ENCODE measurements around the gene LARGE1.

LARGE1 gene

DNA sequence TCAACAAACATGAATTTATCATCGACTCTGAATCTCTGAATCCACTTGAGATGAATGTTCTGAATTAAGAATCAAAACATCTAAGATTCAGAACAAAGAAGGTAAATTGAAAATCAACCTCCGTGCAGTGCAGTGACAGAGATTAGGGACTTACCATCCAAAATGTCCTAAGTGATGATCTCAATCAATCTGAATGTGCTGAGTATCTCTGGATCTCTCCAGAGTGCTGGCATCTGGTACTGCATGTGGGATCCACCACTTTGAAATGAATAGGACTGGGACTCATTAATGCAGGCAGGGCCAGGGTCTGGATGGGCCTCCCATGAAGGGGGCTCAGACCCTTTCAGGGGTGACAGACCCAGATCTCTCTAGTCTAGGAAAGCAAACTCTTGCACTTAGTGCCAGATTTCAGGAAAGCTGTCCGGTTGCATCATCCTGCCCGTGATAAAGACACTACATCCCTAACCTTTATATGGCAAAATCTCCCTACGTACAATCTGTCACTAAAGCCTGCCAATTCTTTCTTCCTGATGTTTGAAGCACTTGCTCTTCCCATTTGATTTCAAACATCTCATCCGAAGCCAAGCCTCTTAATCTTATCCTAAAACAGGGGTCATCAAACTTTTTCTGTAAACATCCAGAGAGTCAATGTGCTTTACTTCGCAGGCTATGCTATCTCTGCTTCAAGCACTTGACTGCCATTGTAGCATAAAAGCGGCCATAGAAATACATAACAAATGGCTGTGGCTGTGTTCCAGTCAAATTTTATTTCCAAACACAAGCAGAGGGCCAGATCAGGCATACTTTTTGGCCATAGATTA is 263.3 kb downstream of the LARGE1 start:
- H3K36me3 ChIP-seq (ENCODE audit: insufficient read depth, low read length) = no peaks in the 10 kb centered on the region
- H3K9me3 ChIP-seq (ENCODE audit: control insufficient read depth, insufficient read depth, low read length) = no peaks in the 10 kb centered on the region; the same call in 1 of the 2 replicates
- peaks cover 22% of the 10 kb centered on the region for H3K4me1 ChIP-seq (ENCODE audit: insufficient read depth, low read length)
- H3K9ac ChIP-seq (ENCODE audit: low read depth, low read length) = no peak overlapping the region

DNA sequence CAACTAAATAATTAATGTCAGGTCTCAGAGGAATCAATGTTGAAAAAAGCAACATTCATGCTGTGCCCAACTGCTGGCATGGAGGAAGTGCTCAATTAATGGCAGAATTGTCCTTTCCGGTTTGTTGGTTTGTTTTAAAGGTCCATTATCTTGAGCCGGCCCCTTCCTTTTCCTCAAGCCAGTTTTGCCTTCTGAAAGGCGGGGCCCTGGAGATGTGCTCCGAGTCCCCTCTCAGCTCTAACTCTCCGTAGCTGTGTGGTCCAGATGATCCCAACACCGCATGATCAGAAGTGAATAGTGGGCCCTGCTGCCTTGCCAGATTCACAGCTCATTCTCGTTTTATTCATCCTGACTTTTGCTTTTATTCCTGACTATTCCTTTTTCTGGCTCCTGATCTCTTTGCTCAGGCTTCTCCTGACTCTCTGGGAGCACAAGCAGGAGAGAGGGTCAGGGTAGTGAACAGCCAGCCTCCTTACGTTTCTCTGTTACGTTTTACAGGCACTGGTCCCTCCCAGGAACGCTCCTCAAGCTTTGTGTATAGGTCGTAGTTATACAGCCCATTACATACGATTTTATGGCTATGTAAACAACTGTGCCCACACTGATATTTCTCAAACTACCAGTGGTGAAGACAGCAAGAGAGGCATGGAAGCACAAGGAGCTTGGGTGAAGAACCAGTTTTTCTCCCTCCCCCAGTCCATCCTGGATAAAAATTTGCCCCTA is 265.9 kb downstream of the LARGE1 start:
- H3K36me3 ChIP-seq (ENCODE audit: insufficient read depth, low read length) = no peaks in the 10 kb centered on the region; the same call in 1 of the 2 replicates
- H3K9me3 ChIP-seq (ENCODE audit: control insufficient read depth, insufficient read depth, low read length) = no peaks in the 10 kb centered on the region; the same call in 1 of the 2 replicates
- H3K4me1 ChIP-seq (ENCODE audit: insufficient read depth, low read length) = peaks cover 22% of the 10 kb centered on the region
- no peak overlapping the region; the same call in 1 of the 2 replicates for H3K9ac ChIP-seq (ENCODE audit: low read depth, low read length)

DNA sequence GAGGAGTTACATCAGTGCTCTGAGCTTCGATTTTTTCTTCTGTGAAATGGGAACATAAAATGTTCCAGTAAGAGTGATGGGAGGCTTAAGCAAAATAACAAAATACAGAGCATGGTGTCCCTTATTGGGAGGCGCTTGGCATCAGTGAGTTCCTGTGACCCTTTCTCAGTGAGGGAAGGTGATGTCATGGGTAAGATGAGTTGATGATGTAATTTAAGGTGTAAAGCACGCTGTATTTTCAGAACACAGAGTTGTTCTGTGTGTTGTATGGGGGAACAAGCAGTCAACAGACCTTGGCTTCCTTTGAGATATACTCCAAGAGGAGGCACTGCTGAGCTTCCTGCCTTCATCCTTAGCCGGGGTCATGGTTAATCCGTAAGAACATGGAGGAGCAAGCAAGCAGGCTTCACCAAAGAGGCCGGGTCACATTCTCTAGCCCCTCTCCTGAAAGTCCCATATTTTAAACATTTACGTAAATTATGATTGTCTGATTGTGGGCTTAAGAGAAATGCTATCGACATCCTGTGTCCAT is 266.7 kb downstream of the LARGE1 start:
- H3K36me3 ChIP-seq (ENCODE audit: insufficient read depth, low read length) = no peaks in the 10 kb centered on the region; the same call in 1 of the 2 replicates
- H3K9me3 ChIP-seq (ENCODE audit: control insufficient read depth, insufficient read depth, low read length) = no peaks in the 10 kb centered on the region; the same call in 1 of the 2 replicates
- H3K4me1 ChIP-seq (ENCODE audit: insufficient read depth, low read length) = peaks cover 22% of the 10 kb centered on the region
- no peak overlapping the region for H3K9ac ChIP-seq (ENCODE audit: low read depth, low read length)

- Histone ChIP-seq H3K9me3 (ENCODE audit: control insufficient read depth, insufficient read depth, low read length) (no peaks in the 10 kb centered on the region; the same call in 1 of the 2 replicates), H3K4me1 (ENCODE audit: insufficient read depth, low read length) (peaks cover 22% of the 10 kb centered on the region), H3K36me3 (ENCODE audit: insufficient read depth, low read length) (no peaks in the 10 kb centered on the region; the same call in 1 of the 2 replicates), H3K9ac (ENCODE audit: low read depth, low read length) (no peak overlapping the region)
These were observed 267.7 kb downstream of the LARGE1 start for GRCh38 chr22:33652615-33653014.

GRCh38 chr22:33650244-33650643 is 270.0 kb downstream of the LARGE1 start:
- no peaks in the 10 kb centered on the region for H3K9me3 ChIP-seq (ENCODE audit: control insufficient read depth, insufficient read depth, low read length)
- no peaks in the 10 kb centered on the region; the same call in 1 of the 2 replicates for H3K36me3 ChIP-seq (ENCODE audit: insufficient read depth, low read length)
- H3K9ac ChIP-seq (ENCODE audit: low read depth, low read length) = no peak overlapping the region
- peaks cover 22% of the 10 kb centered on the region for H3K4me1 ChIP-seq (ENCODE audit: insufficient read depth, low read length)

DNA sequence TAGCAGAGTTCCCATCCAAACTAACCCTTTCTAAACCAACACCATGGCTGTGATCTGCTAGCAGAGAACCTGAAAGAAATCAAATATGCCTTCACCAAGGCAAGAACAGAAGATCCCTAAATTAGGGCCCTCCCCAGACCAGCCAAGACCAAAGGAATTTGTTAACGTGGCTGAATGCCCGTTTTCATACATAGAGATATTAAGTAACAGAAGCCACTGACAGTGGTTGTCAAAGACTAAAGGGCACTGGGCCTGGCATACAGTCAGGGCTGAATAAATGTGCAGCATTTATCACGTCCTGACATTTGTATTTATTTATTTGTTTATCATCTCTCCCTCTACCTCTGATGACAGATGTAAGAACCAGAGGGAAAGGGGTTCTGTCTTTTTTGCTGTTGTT is 271.8 kb downstream of the LARGE1 start:
- no peaks in the 10 kb centered on the region; the same call in 1 of the 2 replicates for H3K36me3 ChIP-seq (ENCODE audit: insufficient read depth, low read length)
- no peaks in the 10 kb centered on the region for H3K9me3 ChIP-seq (ENCODE audit: control insufficient read depth, insufficient read depth, low read length)
- H3K4me1 ChIP-seq (ENCODE audit: insufficient read depth, low read length) = peaks cover 8% of the 10 kb centered on the region
- no peak overlapping the region for H3K9ac ChIP-seq (ENCODE audit: low read depth, low read length)

DNA sequence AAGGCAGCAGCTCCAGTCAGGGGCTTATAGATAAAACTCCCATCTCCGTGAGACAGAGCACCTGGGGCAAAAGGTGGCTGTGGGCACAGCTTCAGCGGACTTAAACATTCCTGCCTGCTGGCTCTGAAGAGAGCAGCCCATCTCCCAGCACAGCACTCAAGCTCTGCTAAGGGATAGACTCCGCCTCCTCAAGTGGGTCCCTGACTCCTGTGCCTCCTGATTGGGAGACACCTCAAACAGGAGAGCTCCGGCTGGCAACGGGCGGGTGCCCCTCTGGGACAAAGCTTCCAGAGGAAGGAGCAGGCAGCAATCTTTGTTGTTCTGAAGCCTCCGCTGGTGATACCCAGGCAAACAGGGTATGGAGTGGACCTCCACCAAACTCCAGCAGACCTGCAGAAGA is 279.4 kb downstream of the LARGE1 start:
- Histone ChIP-seq H3K4me1 (ENCODE audit: insufficient read depth, low read length) (no peaks in the 10 kb centered on the region), H3K9ac (ENCODE audit: low read depth, low read length) (no peak overlapping the region), H3K9me3 (ENCODE audit: control insufficient read depth, insufficient read depth, low read length) (peaks cover 4% of the 10 kb centered on the region; the same call in 1 of the 2 replicates), H3K36me3 (ENCODE audit: insufficient read depth, low read length) (peaks cover 7% of the 10 kb centered on the region; the same call in 1 of the 2 replicates)

- Histone ChIP-seq H3K36me3 (ENCODE audit: insufficient read depth, low read length) (peaks cover 7% of the 10 kb centered on the region; the same call in 1 of the 2 replicates), H3K4me1 (ENCODE audit: insufficient read depth, low read length) (no peaks in the 10 kb centered on the region), H3K9me3 (ENCODE audit: control insufficient read depth, insufficient read depth, low read length) (peaks cover 4% of the 10 kb centered on the region; the same call in 1 of the 2 replicates), H3K9ac (ENCODE audit: low read depth, low read length) (no peak overlapping the region)
These were observed 280.6 kb downstream of the LARGE1 start for GRCh38 chr22:33639588-33640254.

GRCh38 chr22:33635766-33636165 is 284.5 kb downstream of the LARGE1 start:
- H3K36me3 ChIP-seq (ENCODE audit: insufficient read depth, low read length) = peaks cover 12% of the 10 kb centered on the region; the same call in 1 of the 2 replicates
- H3K4me1 ChIP-seq (ENCODE audit: insufficient read depth, low read length) = no peaks in the 10 kb centered on the region
- no peak overlapping the region for H3K9ac ChIP-seq (ENCODE audit: low read depth, low read length)
- peaks cover 4% of the 10 kb centered on the region; the same call in 1 of the 2 replicates for H3K9me3 ChIP-seq (ENCODE audit: control insufficient read depth, insufficient read depth, low read length)

- Histone ChIP-seq H3K36me3 (ENCODE audit: insufficient read depth, low read length) (peaks cover 5% of the 10 kb centered on the region; the same call in 1 of the 2 replicates), H3K9me3 (ENCODE audit: control insufficient read depth, insufficient read depth, low read length) (no peaks in the 10 kb centered on the region), H3K9ac (ENCODE audit: low read depth, low read length) (no peak overlapping the region), H3K4me1 (ENCODE audit: insufficient read depth, low read length) (no peaks in the 10 kb centered on the region)
These were observed 288.5 kb downstream of the LARGE1 start for GRCh38 chr22:33631777-33632176.

DNA sequence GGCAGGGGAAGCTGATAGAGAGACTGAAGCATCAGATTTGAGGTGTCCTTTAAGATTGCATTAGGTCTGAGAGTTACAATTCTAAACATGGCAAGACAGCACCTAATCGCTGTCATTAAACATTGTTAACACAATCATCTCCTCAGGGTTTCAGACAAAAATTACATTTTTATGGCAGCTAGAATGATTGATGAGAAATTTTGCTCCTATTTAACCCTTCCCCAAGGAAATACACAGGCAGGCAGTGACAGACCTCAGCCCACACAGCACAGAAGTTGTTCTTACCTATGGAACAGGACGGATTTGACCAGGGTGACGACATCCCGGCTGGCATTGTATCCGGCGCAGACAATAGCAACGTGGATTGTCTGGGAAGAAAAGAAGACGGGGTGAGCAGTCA is 294.3 kb downstream of the LARGE1 start:
- no peaks in the 10 kb centered on the region for H3K4me1 ChIP-seq (ENCODE audit: insufficient read depth, low read length)
- H3K9ac ChIP-seq (ENCODE audit: low read depth, low read length) = no peak overlapping the region
- H3K36me3 ChIP-seq (ENCODE audit: insufficient read depth, low read length) = peaks cover 4% of the 10 kb centered on the region; the same call in 1 of the 2 replicates
- H3K9me3 ChIP-seq (ENCODE audit: control insufficient read depth, insufficient read depth, low read length) = no peaks in the 10 kb centered on the region

- Histone ChIP-seq H3K36me3 (ENCODE audit: insufficient read depth, low read length) (peaks cover 7% of the 10 kb centered on the region), H3K9ac (ENCODE audit: low read depth, low read length) (no peak overlapping the region), H3K9me3 (ENCODE audit: control insufficient read depth, insufficient read depth, low read length) (peaks cover 4% of the 10 kb centered on the region; the same call in 1 of the 2 replicates), H3K4me1 (ENCODE audit: insufficient read depth, low read length) (no peaks in the 10 kb centered on the region)
These were observed 300.2 kb downstream of the LARGE1 start for GRCh38 chr22:33620085-33620484.

- Histone ChIP-seq H3K36me3 (ENCODE audit: insufficient read depth, low read length) (no peaks in the 10 kb centered on the region; the same call in 1 of the 2 replicates), H3K9ac (ENCODE audit: low read depth, low read length) (no peak overlapping the region), H3K9me3 (ENCODE audit: control insufficient read depth, insufficient read depth, low read length) (no peaks in the 10 kb centered on the region), H3K4me1 (ENCODE audit: insufficient read depth, low read length) (no peaks in the 10 kb centered on the region)
These were observed 313.8 kb downstream of the LARGE1 start for GRCh38 chr22:33606504-33606903.

- no peaks in the 10 kb centered on the region for H3K4me1 ChIP-seq (ENCODE audit: insufficient read depth, low read length)
- H3K36me3 ChIP-seq (ENCODE audit: insufficient read depth, low read length) = no peaks in the 10 kb centered on the region; the same call in 1 of the 2 replicates
- H3K9ac ChIP-seq (ENCODE audit: low read depth, low read length) = no peak overlapping the region
- no peaks in the 10 kb centered on the region for H3K9me3 ChIP-seq (ENCODE audit: control insufficient read depth, insufficient read depth, low read length)
These were observed 314.6 kb downstream of the LARGE1 start for GRCh38 chr22:33605666-33606065.

All from ES-I3 (cell line).